ENCODE data around the gene PEX7.
A peak's percentile ranks its signal among the peaks of the same experiment; 100 is the strongest.

PEX7 gene

DNA sequence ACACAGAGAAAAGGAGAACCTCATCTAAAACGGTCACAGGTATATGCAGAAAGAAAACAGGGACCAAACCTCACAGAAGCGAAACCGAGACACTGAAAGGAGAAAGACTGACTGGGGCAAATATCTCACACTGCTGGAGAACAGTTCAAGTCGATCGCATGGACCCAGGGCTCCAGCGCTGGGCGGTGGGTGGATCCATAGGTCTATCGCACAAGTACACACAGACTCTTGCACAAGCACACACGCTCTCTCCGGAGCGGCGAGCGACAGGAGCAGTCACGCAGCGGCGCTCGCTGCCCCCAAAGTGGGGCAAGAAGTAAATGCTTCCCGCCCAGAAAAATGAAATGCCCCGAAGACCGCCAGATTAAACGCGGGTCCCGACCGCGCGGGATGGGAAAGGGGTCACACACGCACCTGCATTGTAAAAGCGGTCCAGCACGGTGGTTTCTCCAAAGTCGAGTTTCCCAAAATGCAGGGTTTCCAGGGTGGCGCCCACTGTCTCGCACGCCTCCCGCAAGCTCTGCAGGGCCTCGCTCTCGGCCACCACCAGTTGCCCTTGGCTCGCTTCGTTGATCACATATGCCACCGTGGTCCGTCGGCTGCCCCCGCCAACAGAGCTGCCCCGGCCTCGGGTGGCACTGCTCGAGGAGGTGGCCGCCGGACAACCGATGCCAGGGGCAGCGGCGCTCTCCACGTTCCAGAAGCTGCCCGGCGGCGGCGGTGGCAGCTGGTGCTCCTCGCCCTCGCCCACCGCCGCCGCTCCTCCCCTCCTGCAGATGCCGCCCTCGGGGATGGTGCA, 30.9 kb upstream of the PEX7 start:
- H3K27ac ChIP-seq: peak overlapping the region; percentile 91
- TF ChIP-seq ZFX (IDR thresholded peaks at IDR 0.05; ENCODE audit: borderline replicate concordance) (no peak), CTCF (IDR thresholded peaks at IDR 0.05) (no peak)

DNA sequence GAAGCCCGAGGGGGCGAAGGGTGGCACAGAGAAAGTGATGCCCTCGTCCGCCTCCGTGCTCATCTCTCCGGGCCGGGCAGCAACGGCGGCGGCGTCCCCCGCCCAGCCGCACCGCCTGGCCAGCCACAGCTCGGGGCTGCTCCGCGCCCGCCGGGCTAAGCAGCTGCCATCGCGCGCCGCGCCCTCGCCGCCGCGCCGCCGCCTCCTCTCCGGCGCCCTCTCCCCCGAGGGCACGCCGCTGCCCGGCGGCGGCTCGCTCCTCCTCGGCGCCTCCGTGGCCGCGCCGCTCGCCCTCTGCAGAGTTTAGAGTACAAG, 30.3 kb upstream of the PEX7 start:
- H3K27ac ChIP-seq: peak overlapping the region; percentile 91
- no peak for TF ChIP-seq CTCF (IDR thresholded peaks at IDR 0.05)
- no peak for TF ChIP-seq ZFX (IDR thresholded peaks at IDR 0.05; ENCODE audit: borderline replicate concordance)

GRCh38 chr6:136792410-136793262, 29.8 kb upstream of the PEX7 start, which contains the start of gene MAP3K5:
MAP3K5 (minus strand) TSS chr6:136792477; CDS start chr6:136792157, 320 bp downstream.
- peak within 1 kb of the TSS; percentile 91 for H3K27ac ChIP-seq
- TF ChIP-seq ZFX (IDR thresholded peaks at IDR 0.05; ENCODE audit: borderline replicate concordance): no peak
- peak; percentile 85 for TF ChIP-seq CTCF (IDR thresholded peaks at IDR 0.05)

DNA sequence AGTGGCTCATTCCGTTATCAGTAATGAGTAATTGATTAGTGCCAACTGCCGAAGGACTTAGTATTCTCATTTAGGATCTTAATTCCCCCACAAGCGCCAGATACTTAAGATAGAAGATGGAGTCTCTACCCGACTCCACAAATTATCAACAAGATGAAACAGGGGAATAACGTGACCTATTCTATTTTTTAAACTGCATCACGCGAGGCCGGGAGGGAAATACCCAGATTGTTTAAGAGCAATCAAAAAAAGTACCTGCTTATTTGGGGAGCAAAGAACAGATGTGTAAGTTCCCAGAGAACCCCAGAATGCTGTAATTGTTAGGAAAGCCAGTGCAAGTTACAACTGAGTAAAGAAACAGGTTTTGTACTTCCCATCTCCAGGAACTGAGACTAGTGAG, 29.0 kb upstream of the PEX7 start:
- H3K27ac ChIP-seq: peak overlapping the region; percentile 91
- no peak for TF ChIP-seq CTCF (IDR thresholded peaks at IDR 0.05)
- no peak for TF ChIP-seq ZFX (IDR thresholded peaks at IDR 0.05; ENCODE audit: borderline replicate concordance)

DNA sequence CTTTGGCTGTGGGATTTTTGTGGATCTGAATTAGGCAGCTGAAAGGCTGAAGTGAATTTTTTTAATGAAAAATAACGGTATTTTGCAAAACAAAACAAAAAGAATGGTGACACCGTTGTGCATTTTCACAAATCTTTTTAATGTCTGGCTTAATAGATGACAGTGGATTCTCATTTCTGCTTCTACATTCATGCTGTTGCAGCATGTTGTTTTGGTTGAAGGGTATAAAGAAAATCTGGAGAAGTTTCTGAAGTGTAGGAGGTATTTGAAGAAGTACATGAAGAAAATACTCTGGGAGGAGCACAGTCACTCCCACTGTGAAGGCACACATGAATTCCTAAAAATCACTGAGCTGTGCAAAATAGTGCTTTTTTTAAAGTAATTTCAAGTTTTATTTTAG, 27.0 kb upstream of the PEX7 start:
- H3K27ac ChIP-seq: no peak overlapping the region
- no peak for TF ChIP-seq ZFX (IDR thresholded peaks at IDR 0.05; ENCODE audit: borderline replicate concordance)
- no peak for TF ChIP-seq CTCF (IDR thresholded peaks at IDR 0.05)

DNA sequence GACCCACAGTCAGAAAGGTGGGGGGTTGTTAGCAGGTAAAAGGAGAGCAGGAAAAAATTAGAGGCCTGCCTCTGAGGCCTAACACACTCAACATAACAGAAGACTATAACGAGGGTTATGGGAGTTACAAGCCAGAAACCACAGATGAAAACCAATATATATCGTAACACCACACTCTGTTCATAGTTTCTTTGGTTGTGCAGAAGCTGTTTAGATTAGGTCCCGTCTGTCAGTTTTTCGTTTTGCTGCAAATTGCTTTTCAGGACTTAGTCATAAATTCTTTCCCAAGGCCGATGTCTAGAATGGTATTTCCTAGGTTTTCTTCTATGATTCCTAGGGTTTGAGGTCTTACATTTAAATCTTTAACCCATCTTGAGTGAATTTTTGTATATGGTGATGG, 26.4 kb upstream of the PEX7 start:
- no peak overlapping the region for H3K27ac ChIP-seq
- TF ChIP-seq CTCF (IDR thresholded peaks at IDR 0.05): no peak
- no peak for TF ChIP-seq ZFX (IDR thresholded peaks at IDR 0.05; ENCODE audit: borderline replicate concordance)

DNA sequence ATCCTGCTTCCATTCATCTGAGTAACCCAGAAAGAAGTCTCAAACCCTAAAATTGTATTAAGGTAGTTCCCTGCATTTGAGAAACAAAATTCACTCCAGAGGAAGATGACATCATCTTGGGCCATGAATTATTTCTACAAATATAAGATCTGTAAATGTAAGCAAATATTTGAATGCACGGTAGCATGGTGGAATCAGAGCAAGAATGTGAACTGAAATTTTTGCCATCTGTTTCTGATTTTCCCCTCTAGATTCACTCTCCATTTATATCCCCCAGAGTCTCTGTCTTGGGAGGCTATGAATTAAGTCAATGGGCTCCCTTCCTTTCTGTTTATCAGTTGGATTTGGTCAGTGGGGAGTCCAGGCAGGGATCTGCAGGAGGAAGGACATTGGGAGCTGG, 24.3 kb upstream of the PEX7 start:
- TF ChIP-seq CTCF (IDR thresholded peaks at IDR 0.05) (no peak), ZFX (IDR thresholded peaks at IDR 0.05; ENCODE audit: borderline replicate concordance) (no peak)
- H3K27ac ChIP-seq: no peak overlapping the region
